Loucy (cell line): Measurements from ENCODE around the gene PCSK2.

Experiments
- H2AFZ ChIP-seq: fragments of 200-600 bp; sonication (generic); 2 replicates; pipeline ENCODE4 v1.6.0; 2016; ENCODE audit warnings: antibody characterized with exemption, mild to moderate bottlenecking, low read length, moderate library complexity
- H3F3A ChIP-seq: fragments of 200-600 bp; 2 replicates; pipeline ENCODE4 v1.6.0; 2016; ENCODE audit warnings: antibody characterized with exemption, low read depth, mild to moderate bottlenecking
- H3K27me3 ChIP-seq: fragments of 200-600 bp; sonication (generic); 2 replicates; pipeline ENCODE4 v1.6.1; 2014; ENCODE audit warnings: low read length, mild to moderate bottlenecking; ENCODE audit not compliant: insufficient read depth, poor library complexity, severe bottlenecking
- H3K36me3 ChIP-seq: fragments of 200-600 bp; sonication (generic); 2 replicates; pipeline ENCODE4 v1.6.1; 2016; ENCODE audit warnings: low read length; ENCODE audit not compliant: insufficient read depth
- H3K4me1 ChIP-seq: fragments of 200-600 bp; sonication (generic); 2 replicates; pipeline ENCODE4 v1.5.1; 2014; ENCODE audit warnings: low read length, mild to moderate bottlenecking; ENCODE audit not compliant: insufficient read depth, poor library complexity, severe bottlenecking
- H3K4me2 ChIP-seq: fragments of 200-600 bp; sonication (generic); 2 replicates; pipeline ENCODE4 v1.6.0; 2014; ENCODE audit warnings: antibody characterized with exemption, low read length, low read depth, mild to moderate bottlenecking; ENCODE audit not compliant: poor library complexity, severe bottlenecking
- H3K4me3 ChIP-seq: fragments of 200-600 bp; sonication (generic); 2 replicates; pipeline ENCODE4 v1.5.1; 2014; ENCODE audit warnings: low read length, mild to moderate bottlenecking, mixed read lengths; ENCODE audit not compliant: poor library complexity, severe bottlenecking
- H3K79me2 ChIP-seq: fragments of 200-600 bp; sonication (generic); 2 replicates; pipeline ENCODE4 v1.6.1; 2014; ENCODE audit warnings: low read length; ENCODE audit not compliant: insufficient read depth
- H3K9ac ChIP-seq: fragments of 200-600 bp; sonication (generic); 2 replicates; pipeline ENCODE4 v1.6.0; 2014; ENCODE audit warnings: mild to moderate bottlenecking, low read depth, low read length, moderate library complexity; ENCODE audit not compliant: poor library complexity, severe bottlenecking
- H3K9me2 ChIP-seq: fragments of 200-600 bp; sonication (generic); replicated peaks from 2 replicates; pipeline ENCODE4 v1.6.1; 2016; ENCODE audit warnings: low read depth, low read length, mixed read lengths
- H3K9me3 ChIP-seq: fragments of 200-600 bp; sonication (generic); 2 replicates; pipeline ENCODE4 v1.6.1; 2014; ENCODE audit warnings: mild to moderate bottlenecking, antibody characterized with exemption, low read length, low read depth; ENCODE audit not compliant: insufficient read depth
- H4K20me1 ChIP-seq: fragments of 200-600 bp; sonication (generic); 2 replicates; pipeline ENCODE4 v1.6.0; 2014; ENCODE audit warnings: antibody characterized with exemption, low read length, mild to moderate bottlenecking; ENCODE audit not compliant: insufficient read depth, poor library complexity, severe bottlenecking
- CTCF ChIP-seq: fragments of 200-600 bp; sonication (generic); conservative IDR thresholded peaks from 2 replicates; pipeline ENCODE4 v1.5.1; 2014; ENCODE audit warnings: mild to moderate bottlenecking, antibody characterized with exemption, low read length
- EZH2phosphoT487 ChIP-seq: fragments of 200-600 bp; IDR thresholded peaks from 2 replicates; pipeline ENCODE4 v1.6.1; 2018; ENCODE audit warnings: antibody characterized with exemption, mild to moderate bottlenecking, moderate library complexity, borderline replicate concordance

Gene PCSK2

GRCh38 chr20:17295991-17296390 is 69.2 kb downstream of the PCSK2 start:
- Histone ChIP-seq H3K4me2 (no peak overlapping the region), H3K27me3 (no peaks in the 10 kb centered on the region), H3K36me3 (no peaks in the 10 kb centered on the region), H3K9me3 (no peaks in the 10 kb centered on the region), H3K79me2 (no peaks in the 10 kb centered on the region), H3K4me1 (no peaks in the 10 kb centered on the region), H3K4me3 (no peak overlapping the region), H3K9ac (no peak overlapping the region), H4K20me1 (no peaks in the 10 kb centered on the region), H3F3A (no peaks in the 10 kb centered on the region), H2AFZ (no peak overlapping the region), H3K9me2 (no peaks in the 10 kb centered on the region)
- no peak for TF ChIP-seq CTCF
- TF ChIP-seq EZH2phosphoT487, result no peak

- no peaks in the 10 kb centered on the region for H3K9me2 ChIP-seq
- TF ChIP-seq CTCF (no peak), EZH2phosphoT487 (no peak)
- no peak overlapping the region for H3K9ac ChIP-seq
- H3K4me2 ChIP-seq, result no peak overlapping the region
- H3K36me3 ChIP-seq, result no peaks in the 10 kb centered on the region
- H3K27me3 ChIP-seq, result no peaks in the 10 kb centered on the region
- H4K20me1 ChIP-seq, result no peaks in the 10 kb centered on the region
- H3K4me3 ChIP-seq, result no peak overlapping the region
- no peaks in the 10 kb centered on the region for H3K9me3 ChIP-seq
- no peaks in the 10 kb centered on the region for H3K4me1 ChIP-seq
- no peak overlapping the region for H2AFZ ChIP-seq
- no peaks in the 10 kb centered on the region for H3F3A ChIP-seq
- H3K79me2 ChIP-seq, result no peaks in the 10 kb centered on the region
Measured at GRCh38 chr20:17298171-17298570, 71.3 kb downstream of the PCSK2 start.

- no peaks in the 10 kb centered on the region for H3K36me3 ChIP-seq
- no peak overlapping the region for H3K9ac ChIP-seq
- H3K4me2 ChIP-seq, result no peak overlapping the region
- H2AFZ ChIP-seq, result no peak overlapping the region
- no peaks in the 10 kb centered on the region for H3K9me2 ChIP-seq
- no peaks in the 10 kb centered on the region for H3K27me3 ChIP-seq
- H3K4me3 ChIP-seq, result no peak overlapping the region
- no peaks in the 10 kb centered on the region for H4K20me1 ChIP-seq
- H3K79me2 ChIP-seq, result no peaks in the 10 kb centered on the region
- H3F3A ChIP-seq, result no peaks in the 10 kb centered on the region
- TF ChIP-seq CTCF (no peak), EZH2phosphoT487 (no peak)
- no peaks in the 10 kb centered on the region for H3K9me3 ChIP-seq
- H3K4me1 ChIP-seq, result no peaks in the 10 kb centered on the region
Measured at GRCh38 chr20:17298751-17299150, 71.9 kb downstream of the PCSK2 start.
